ENCODE measurements around the gene ATP1A3.
"Not testable (repeated sequence)": the region's sequence is repeated elsewhere in the genome, so short reads cannot be mapped to it uniquely, and the experiment has no call there.

Gene ATP1A3

DNA sequence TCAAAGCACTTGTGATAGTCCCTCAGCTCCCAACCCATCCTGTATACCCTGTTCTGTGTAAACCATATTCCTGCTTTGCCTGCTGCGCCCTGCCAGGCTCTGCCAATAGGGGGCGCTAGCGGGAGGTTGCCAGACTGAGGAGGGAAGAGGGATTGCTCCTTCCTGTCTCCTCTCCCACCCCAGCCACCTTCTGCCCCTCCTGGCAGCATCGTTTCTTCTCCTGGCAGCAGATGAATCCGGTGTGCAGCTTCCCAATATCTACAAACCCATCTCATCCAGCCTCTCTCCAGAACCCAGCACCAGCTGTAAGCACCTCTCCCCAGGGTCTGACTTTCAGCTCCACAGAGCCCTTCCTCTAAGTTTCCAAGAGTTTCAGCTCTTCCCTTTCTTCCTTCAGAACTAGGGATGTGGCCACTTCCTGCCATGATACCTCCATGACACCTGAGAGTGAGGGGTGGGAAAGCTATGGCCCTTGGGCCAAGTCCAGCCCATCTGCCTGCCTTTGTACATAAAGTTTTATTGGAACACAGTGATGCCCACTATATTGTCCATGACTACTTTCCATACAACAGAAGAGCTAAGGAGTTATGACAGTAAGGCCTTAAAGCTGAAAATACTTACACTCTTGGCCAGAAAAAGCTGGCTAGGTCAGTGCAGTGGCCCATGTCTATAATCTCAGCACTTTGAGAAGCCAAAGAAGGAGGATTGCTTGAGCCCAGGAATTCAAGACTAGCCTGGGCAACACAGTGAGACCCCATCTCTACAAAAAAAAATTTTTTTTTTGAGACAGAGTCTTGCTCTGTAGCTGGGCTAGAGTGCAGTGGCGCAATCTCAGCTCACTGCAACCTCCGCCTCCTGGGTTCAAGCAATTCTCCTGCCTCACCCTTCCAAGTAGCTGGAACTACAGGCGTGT lies 34.5 kb upstream of the ATP1A3 start:
- peak overlapping the region; percentile 68 for H3K4me3 ChIP-seq (ENCODE audit: low read length)
- H3K4me1 ChIP-seq (ENCODE audit: insufficient read depth, low read length), result peaks cover 7% of the 10 kb centered on the region; the same call in 1 of the 2 replicates
- H3K9me3 ChIP-seq (ENCODE audit: insufficient read depth, low read depth, low read length), result no peaks in the 10 kb centered on the region
- H3K36me3 ChIP-seq (ENCODE audit: insufficient read depth, low read depth, low read length), result peaks cover 16% of the 10 kb centered on the region
- H3K27me3 ChIP-seq (ENCODE audit: insufficient read depth, low read length), result no peaks in the 10 kb centered on the region
- H3K9ac ChIP-seq (ENCODE audit: low read depth, low read length), result peak overlapping the region; percentile 61; the same call in 1 of the 2 replicates
- no peak overlapping the region for H3K27ac ChIP-seq (ENCODE audit: low read length)

DNA sequence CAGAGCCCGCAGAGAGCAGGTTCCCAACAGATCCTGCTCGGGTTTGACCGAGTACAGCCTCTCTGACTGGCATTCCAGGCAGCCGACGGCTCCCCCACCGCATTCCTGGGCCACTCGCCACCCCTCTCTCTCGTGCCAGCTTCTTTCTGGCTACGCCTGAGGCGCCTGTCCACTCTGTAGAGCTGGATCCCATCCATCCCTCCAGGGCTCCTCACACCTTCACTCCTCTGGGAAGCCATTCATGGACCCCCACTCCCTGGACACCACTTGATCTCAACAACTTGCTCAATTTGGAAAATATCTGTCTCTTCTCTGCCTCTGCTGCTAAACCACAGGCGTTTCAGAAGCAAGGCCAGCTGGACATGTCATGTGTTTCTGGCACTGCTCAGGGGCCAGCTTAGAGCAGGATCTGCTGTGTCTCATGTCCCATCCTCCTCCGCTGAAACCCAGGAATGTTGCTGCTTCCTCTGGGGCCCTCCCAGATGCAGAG lies 30.6 kb upstream of the ATP1A3 start:
- Histone ChIP-seq H3K4me3 (ENCODE audit: low read length) (no peak overlapping the region), H3K9me3 (ENCODE audit: insufficient read depth, low read depth, low read length) (no peaks in the 10 kb centered on the region), H3K4me1 (ENCODE audit: insufficient read depth, low read length) (no peaks in the 10 kb centered on the region), H3K36me3 (ENCODE audit: insufficient read depth, low read depth, low read length) (peaks cover 18% of the 10 kb centered on the region), H3K9ac (ENCODE audit: low read depth, low read length) (no peak overlapping the region), H3K27ac (ENCODE audit: low read length) (no peak overlapping the region), H3K27me3 (ENCODE audit: insufficient read depth, low read length) (no peaks in the 10 kb centered on the region)

DNA sequence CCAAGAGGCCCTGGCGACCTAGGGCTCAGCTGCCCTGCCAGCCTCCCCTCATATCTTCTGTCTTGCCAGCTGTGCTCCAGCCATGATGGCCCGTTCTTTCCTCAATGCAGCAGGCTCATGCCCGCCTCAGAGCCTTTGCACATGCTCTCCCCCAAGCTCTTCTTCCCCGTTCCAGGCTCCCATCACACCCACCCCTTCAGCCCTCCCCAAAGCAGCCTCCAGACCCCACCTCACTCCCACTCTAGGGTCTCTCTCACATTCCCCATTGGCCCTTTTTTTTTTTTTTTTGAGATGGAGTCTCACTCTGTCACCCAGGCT lies 29.9 kb upstream of the ATP1A3 start:
- peaks cover 22% of the 10 kb centered on the region for H3K36me3 ChIP-seq (ENCODE audit: insufficient read depth, low read depth, low read length)
- no peak overlapping the region for H3K4me3 ChIP-seq (ENCODE audit: low read length)
- H3K4me1 ChIP-seq (ENCODE audit: insufficient read depth, low read length), result no peaks in the 10 kb centered on the region
- no peak overlapping the region for H3K27ac ChIP-seq (ENCODE audit: low read length)
- H3K9me3 ChIP-seq (ENCODE audit: insufficient read depth, low read depth, low read length), result no peaks in the 10 kb centered on the region
- no peak overlapping the region for H3K9ac ChIP-seq (ENCODE audit: low read depth, low read length)
- no peaks in the 10 kb centered on the region for H3K27me3 ChIP-seq (ENCODE audit: insufficient read depth, low read length)

DNA sequence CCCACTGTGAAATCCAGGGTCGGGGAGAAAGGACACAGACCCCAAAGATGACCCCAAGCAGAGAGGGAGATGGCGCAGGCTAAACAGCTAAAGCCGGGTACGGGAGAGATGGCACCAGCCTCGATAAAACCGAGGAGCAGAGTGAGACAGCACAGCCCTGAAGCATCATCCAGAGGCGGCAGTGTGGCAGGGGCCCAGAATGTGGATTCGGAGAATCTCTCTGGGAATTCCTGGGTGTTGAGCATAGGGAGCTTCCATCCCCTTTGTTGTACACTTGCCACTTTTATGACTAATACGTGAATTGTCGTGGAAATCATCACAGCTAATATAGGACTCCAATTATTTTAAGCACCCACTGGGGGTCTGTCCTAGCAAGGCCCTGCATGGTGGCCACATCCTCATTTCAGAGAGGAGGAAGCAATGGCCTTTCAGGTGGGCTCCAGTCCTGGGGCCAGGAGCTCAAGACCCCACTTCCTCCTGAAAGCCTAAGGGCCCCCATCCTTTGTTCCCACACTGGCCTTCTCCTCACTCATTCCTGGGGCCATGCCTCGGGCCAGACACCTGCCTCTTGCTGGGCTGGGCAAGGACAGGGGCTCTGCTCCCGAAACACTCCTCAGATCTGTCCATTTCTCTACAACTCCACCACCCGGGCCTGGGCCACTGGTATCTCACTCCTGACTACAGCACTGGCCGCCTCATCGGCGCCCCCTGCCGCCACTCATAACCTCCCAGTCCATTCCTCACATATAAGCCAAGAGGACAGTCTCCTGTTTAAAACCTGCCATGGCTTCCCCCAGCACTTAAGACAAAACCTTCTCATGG lies 29.3 kb upstream of the ATP1A3 start:
- Histone ChIP-seq H3K36me3 (ENCODE audit: insufficient read depth, low read depth, low read length) (peaks cover 22% of the 10 kb centered on the region), H3K4me1 (ENCODE audit: insufficient read depth, low read length) (no peaks in the 10 kb centered on the region), H3K4me3 (ENCODE audit: low read length) (no peak overlapping the region), H3K27ac (ENCODE audit: low read length) (no peak overlapping the region), H3K27me3 (ENCODE audit: insufficient read depth, low read length) (no peaks in the 10 kb centered on the region), H3K9me3 (ENCODE audit: insufficient read depth, low read depth, low read length) (no peaks in the 10 kb centered on the region), H3K9ac (ENCODE audit: low read depth, low read length) (no peak overlapping the region)

DNA sequence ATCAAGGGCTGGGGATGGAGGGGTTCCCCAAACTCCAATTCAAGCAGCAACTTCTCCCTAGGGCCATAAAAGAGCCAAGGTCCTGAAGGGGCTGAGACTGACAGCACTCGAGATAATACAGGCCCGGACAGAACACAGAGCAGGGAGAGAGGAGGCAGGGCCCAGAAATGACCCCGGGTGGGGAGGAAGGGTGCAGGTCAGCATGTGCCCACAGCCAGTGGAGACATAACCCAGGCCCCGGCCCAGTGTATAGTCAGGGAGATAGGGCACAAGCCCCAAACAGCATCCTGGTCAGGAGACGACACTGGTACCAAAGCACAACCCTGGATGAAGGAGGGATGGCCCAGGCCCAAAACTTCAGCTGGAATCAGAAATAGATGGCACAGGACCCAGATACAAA lies 28.6 kb upstream of the ATP1A3 start:
- Histone ChIP-seq H3K9ac (ENCODE audit: low read depth, low read length) (no peak overlapping the region), H3K4me3 (ENCODE audit: low read length) (no peak overlapping the region), H3K36me3 (ENCODE audit: insufficient read depth, low read depth, low read length) (peaks cover 22% of the 10 kb centered on the region)

DNA sequence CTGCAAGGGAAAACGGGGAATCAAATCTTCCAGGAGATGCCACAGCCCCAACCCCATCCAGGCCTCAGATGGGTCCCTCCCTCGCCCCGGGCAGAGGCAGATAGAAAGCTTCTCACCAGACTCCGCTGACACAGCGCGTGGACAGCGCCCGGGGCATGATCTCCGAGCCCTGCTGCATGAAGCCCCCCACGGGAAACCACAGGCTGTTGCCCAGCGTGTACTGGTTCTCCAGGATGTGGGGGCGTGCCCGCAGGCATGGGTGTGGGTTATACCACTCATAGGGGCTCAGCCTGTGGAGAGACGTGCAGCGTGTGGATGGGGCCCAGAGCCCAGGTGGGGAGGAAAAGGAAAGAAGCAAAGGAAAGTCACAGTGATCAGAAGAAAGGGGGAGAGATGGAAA lies 27.2 kb upstream of the ATP1A3 start:
- H3K36me3 ChIP-seq (ENCODE audit: insufficient read depth, low read depth, low read length), result peaks cover 22% of the 10 kb centered on the region
- H3K4me3 ChIP-seq (ENCODE audit: low read length), result no peak overlapping the region
- no peaks in the 10 kb centered on the region for H3K27me3 ChIP-seq (ENCODE audit: insufficient read depth, low read length)
- no peak overlapping the region for H3K9ac ChIP-seq (ENCODE audit: low read depth, low read length)
- H3K9me3 ChIP-seq (ENCODE audit: insufficient read depth, low read depth, low read length), result no peaks in the 10 kb centered on the region
- no peaks in the 10 kb centered on the region for H3K4me1 ChIP-seq (ENCODE audit: insufficient read depth, low read length)
- no peak overlapping the region for H3K27ac ChIP-seq (ENCODE audit: low read length)

More for the DNA sequence above, 28.6 kb upstream of the ATP1A3 start:
- no peaks in the 10 kb centered on the region for H3K4me1 ChIP-seq (ENCODE audit: insufficient read depth, low read length)
- H3K27me3 ChIP-seq (ENCODE audit: insufficient read depth, low read length), result no peaks in the 10 kb centered on the region
- no peaks in the 10 kb centered on the region for H3K9me3 ChIP-seq (ENCODE audit: insufficient read depth, low read depth, low read length)
- no peak overlapping the region for H3K27ac ChIP-seq (ENCODE audit: low read length)

DNA sequence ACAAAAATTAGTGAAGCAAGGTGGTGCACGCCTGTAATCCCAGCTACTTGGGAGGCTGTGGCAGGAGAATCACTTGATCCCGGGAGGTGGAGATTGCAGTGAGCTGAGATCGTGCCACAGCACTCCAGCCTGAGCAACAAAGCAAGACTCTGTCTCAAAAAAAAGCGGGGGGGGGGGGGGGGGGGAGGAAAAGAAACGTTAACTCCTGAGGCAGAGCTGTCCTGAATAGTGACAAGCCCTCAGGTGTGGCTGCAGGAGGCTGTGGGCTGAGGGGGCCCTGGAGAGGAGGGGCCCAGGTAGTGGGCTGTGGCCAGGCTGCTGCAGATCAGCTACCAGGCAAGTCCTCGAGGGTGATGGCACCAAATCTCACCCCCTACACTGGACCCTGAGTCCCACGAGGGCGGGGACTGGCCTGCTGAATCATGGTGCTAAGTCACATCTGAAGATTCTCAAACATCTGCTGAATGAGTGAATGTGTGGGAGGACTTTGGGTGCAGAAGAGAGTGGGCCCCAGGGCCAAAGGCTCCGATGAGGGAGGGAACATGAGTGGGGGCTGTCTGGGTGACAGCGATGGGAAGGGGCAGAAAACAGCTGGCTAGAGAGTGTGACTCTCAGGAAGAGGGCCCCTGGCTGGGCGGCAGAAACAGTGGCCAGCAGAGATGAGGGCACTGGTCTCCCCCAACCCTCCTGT lies 24.6 kb upstream of the ATP1A3 start:
- Histone ChIP-seq H3K9ac (ENCODE audit: low read depth, low read length) (no peak overlapping the region), H3K27me3 (ENCODE audit: insufficient read depth, low read length) (no peaks in the 10 kb centered on the region), H3K36me3 (ENCODE audit: insufficient read depth, low read depth, low read length) (peaks cover 17% of the 10 kb centered on the region), H3K4me3 (ENCODE audit: low read length) (no peak overlapping the region), H3K27ac (ENCODE audit: low read length) (no peak overlapping the region), H3K4me1 (ENCODE audit: insufficient read depth, low read length) (no peaks in the 10 kb centered on the region), H3K9me3 (ENCODE audit: insufficient read depth, low read depth, low read length) (no peaks in the 10 kb centered on the region)

DNA sequence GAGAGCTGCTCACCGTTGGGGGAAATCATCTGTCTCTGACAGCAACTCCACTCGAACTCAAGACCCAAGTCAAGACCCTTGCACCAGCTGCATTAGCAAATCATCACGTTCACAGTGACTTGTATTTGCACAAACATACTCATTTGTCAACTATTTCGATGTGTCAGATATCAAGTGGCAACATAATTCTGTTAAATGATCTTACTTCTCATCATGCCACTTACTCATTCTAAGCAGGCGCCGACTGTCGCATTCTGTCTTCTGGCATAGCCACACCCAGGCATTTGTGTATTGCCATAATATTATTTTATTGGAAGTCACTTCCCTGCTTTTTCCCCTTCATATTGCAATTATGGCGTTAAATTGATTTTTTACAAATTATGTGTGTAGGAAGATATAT lies 23.0 kb upstream of the ATP1A3 start:
- peaks cover 17% of the 10 kb centered on the region for H3K36me3 ChIP-seq (ENCODE audit: insufficient read depth, low read depth, low read length)
- H3K9me3 ChIP-seq (ENCODE audit: insufficient read depth, low read depth, low read length), result no peaks in the 10 kb centered on the region
- H3K4me1 ChIP-seq (ENCODE audit: insufficient read depth, low read length), result no peaks in the 10 kb centered on the region
- no peak overlapping the region for H3K27ac ChIP-seq (ENCODE audit: low read length)
- no peaks in the 10 kb centered on the region for H3K27me3 ChIP-seq (ENCODE audit: insufficient read depth, low read length)
- H3K4me3 ChIP-seq (ENCODE audit: low read length), result no peak overlapping the region
- H3K9ac ChIP-seq (ENCODE audit: low read depth, low read length), result no peak overlapping the region

DNA sequence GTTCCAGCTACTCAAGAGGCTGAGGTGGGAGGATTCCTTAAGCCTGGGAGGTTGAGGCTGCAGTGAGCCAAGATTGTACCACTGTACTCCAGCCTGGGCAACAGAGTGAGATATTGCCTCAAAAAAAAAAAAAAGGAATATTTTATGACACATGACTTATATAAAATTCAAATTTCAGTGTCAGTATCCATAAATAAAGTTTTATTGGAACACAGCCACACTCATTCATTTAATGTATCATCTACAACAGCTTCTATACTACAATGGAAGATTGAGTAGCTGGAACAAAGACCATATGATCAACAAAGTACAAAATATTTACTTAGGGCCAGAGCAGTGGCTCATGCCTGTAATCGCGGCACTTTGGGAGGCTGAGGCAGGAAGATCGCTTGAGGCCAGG lies 18.7 kb upstream of the ATP1A3 start:
- H3K4me1 ChIP-seq (ENCODE audit: insufficient read depth, low read length); H3K27ac ChIP-seq (ENCODE audit: low read length): not testable (repeated sequence)

DNA sequence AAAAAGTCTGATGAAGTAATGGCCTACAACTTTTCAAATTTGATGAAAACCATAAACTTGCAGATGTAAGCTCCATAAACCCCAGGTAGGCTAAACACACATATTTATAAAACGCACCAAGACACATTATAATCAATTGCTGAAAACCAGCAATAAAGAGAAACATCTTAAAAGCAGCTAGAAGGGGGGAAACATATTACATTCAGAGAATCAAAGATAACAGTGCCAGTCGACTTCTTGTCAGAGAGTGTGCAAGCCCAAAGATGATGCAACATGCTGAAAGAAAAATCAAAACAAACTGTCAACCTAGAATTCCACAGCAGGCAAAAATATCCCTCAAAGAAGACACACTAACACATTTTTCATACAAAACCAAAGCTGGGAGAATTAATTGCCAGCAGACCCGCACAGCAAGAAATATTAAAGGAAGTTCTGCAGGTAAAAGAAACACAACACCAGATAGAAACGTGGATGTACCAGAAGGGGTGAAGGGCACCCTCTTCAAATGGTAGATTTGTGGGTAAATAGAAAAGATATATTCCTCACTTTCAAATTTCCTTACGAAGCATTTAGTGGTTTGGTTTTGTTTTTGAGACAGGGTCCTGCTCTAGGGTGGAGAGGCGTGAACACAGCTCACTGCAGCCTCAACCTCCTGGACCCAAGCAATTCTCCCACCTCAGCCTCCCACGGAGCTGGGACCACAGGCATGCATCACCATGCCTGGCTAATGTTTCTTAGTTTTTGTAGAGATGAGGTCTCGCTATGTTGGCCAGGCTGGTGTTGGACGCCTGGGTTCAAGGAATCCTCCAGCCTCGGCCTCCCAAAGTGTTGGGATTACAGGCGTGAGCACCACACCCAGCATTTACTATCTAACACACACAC lies 16.5 kb upstream of the ATP1A3 start:
- H3K4me3 ChIP-seq (ENCODE audit: low read length), result no peak overlapping the region
- peaks cover 1% of the 10 kb centered on the region; the same call in 1 of the 2 replicates for H3K36me3 ChIP-seq (ENCODE audit: insufficient read depth, low read depth, low read length)
- H3K27ac ChIP-seq (ENCODE audit: low read length), result no peak overlapping the region
- no peaks in the 10 kb centered on the region for H3K9me3 ChIP-seq (ENCODE audit: insufficient read depth, low read depth, low read length)
- no peaks in the 10 kb centered on the region for H3K4me1 ChIP-seq (ENCODE audit: insufficient read depth, low read length)
- no peaks in the 10 kb centered on the region for H3K27me3 ChIP-seq (ENCODE audit: insufficient read depth, low read length)
- no peak overlapping the region for H3K9ac ChIP-seq (ENCODE audit: low read depth, low read length)

More for the DNA sequence above, 18.7 kb upstream of the ATP1A3 start:
- not testable (repeated sequence) for H3K4me3 ChIP-seq (ENCODE audit: low read length); H3K27me3 ChIP-seq (ENCODE audit: insufficient read depth, low read length); H3K36me3 ChIP-seq (ENCODE audit: insufficient read depth, low read depth, low read length); H3K9ac ChIP-seq (ENCODE audit: low read depth, low read length); H3K9me3 ChIP-seq (ENCODE audit: insufficient read depth, low read depth, low read length)

DNA sequence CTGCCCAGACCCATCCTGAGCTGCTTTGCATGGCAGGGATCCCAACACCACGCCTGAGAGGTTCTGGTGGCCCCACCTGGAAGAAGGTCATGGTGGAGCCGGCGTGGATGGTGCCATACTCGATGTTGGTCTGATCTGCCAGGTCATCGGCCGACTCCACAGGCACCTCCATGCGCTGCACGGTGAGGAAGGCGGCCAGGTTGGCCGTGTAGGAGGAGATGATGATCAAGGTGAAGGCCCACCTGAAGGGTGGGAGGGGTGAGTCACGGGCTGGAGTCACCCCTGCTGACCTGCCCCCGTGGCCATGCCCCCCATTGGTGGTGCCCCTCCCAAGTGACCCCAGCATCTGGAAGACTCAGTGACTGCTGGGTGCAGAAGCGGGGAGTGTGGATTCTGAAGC lies 12.5 kb upstream of the ATP1A3 start:
- Histone ChIP-seq H3K27me3 (ENCODE audit: insufficient read depth, low read length) (peaks cover 9% of the 10 kb centered on the region), H3K9ac (ENCODE audit: low read depth, low read length) (no peak overlapping the region), H3K27ac (ENCODE audit: low read length) (no peak overlapping the region), H3K36me3 (ENCODE audit: insufficient read depth, low read depth, low read length) (peaks cover 17% of the 10 kb centered on the region; the same call in 1 of the 2 replicates), H3K4me3 (ENCODE audit: low read length) (no peak overlapping the region), H3K9me3 (ENCODE audit: insufficient read depth, low read depth, low read length) (no peaks in the 10 kb centered on the region), H3K4me1 (ENCODE audit: insufficient read depth, low read length) (no peaks in the 10 kb centered on the region)
